ENCODE measurements around the gene BTBD2. TPM values are rescaled to one million over a fixed set of nuclear protein-coding genes. Genes with fewer than 3 reads are reported as not detected.

The BTBD2 gene
- total and polyA plus RNA-seq, 2 of the 8 experiments (the other 6 are each of a cell fraction or from before 2014, with no cell fraction given): 91.7 to 92.3 TPM

GRCh38 chr19:2043961-2044708 lies 28.6 kb upstream of the BTBD2 start:
- Histone ChIP-seq H3K36me3 (ENCODE audit: control insufficient read depth in 2 of 4, insufficient read depth in 4 of 4, low read length in 3 of 4) (peaks cover 7 to 39% (median 27%) of the 10 kb centered on the region in 4 experiments), H3K9me3 (ENCODE audit: insufficient read depth in 2 of 2, low read depth in 1 of 2, low read length in 1 of 2) (no peaks in the 10 kb centered on the region), H3K79me2 (ENCODE audit: control insufficient read depth in 1 of 2, insufficient read depth in 2 of 2, low read length in 2 of 2) (peaks cover 0 to 17% of the 10 kb centered on the region in 2 experiments; a peak in 2 of 4 replicates)

More at GRCh38 chr19:2043961-2044708, 28.6 kb upstream of the BTBD2 start:
- no peak for FAIRE-seq
- no peak overlapping the region for H3K4me2 ChIP-seq (ENCODE audit: insufficient read depth in 1 of 2, low read depth in 2 of 2, low read length in 2 of 2)
- H3K4me1 ChIP-seq (replicated peaks in 1 of 4; ENCODE audit: control insufficient read depth in 3 of 4, insufficient read depth in 4 of 4, low read length in 3 of 4): peaks cover 0 to 19% (median 14%) of the 10 kb centered on the region in 4 experiments; a peak in 5 of 7 replicates
- H4K5ac ChIP-seq (ENCODE audit: insufficient read length, low read depth, low read length): no peak overlapping the region
- no peak overlapping the region for H2BK120ac ChIP-seq (replicated peaks; ENCODE audit: low read depth, low read length)
- H2BK12ac ChIP-seq (ENCODE audit: low read depth, low read length): no peak overlapping the region
- ChIA-PET POLR2A (ENCODE audit: partially characterized antibody) (interaction anchor here (0.7 to 27.5 kb wide), 4 partner anchors 7 to 99 kb away, joined by 3 to 524 read pairs (median 264); partner anchors contain the start of gene MKNK2), CTCF (ENCODE audit: partially characterized antibody) (interaction anchor here (0.7 to 2.7 kb wide), 7 partner anchors 9 to 205 kb away, joined by 3 to 13 read pairs (median 5); no protein-coding TSS in a partner anchor)
- no peak overlapping the region for H2AK5ac ChIP-seq (ENCODE audit: low read depth, low read length)
- H3K14ac ChIP-seq (ENCODE audit: insufficient read length): no peak overlapping the region
- peaks cover 16 to 49% of the 10 kb centered on the region in 2 experiments for H4K20me1 ChIP-seq (replicated peaks in 1 of 2; ENCODE audit: control insufficient read depth in 1 of 2, insufficient read depth in 2 of 2, low read length in 2 of 2)
- H3K4ac ChIP-seq (replicated peaks; ENCODE audit: insufficient read length, low read depth, low read length): no peak overlapping the region
- H4K91ac ChIP-seq (replicated peaks; ENCODE audit: insufficient read length, low read length): no peak overlapping the region
- H3K23ac ChIP-seq (ENCODE audit: insufficient read length): no peak overlapping the region
- no peak overlapping the region for H2AFZ ChIP-seq (ENCODE audit: low read length)
- H3K27ac ChIP-seq (ENCODE audit: low read depth, low read length): no peak overlapping the region
- H3K4me3 ChIP-seq (ENCODE audit: extremely low read depth in 1 of 4, insufficient read depth in 2 of 4, low read depth in 3 of 4, low read length in 4 of 4): no peak overlapping the region
- H3K27me3 ChIP-seq (replicated peaks in 1 of 4; ENCODE audit: control insufficient read depth in 3 of 4, extremely low read depth in 1 of 4, insufficient read depth in 3 of 4, low read length in 3 of 4): no peaks in the 10 kb centered on the region
- DNase-seq (ENCODE audit: low read depth in 1 of 2, low spot score in 2 of 2): peak in 1 of 2 experiments; percentile 50
- H3K79me1 ChIP-seq (ENCODE audit: low read depth, low read length): peaks cover 16% of the 10 kb centered on the region
- no peak overlapping the region for H2BK15ac ChIP-seq (ENCODE audit: low read length)
- H3K23me2 ChIP-seq (ENCODE audit: low read depth, low read length): no peaks in the 10 kb centered on the region
- H4K8ac ChIP-seq (ENCODE audit: extremely low read depth, insufficient read depth, low read length): peak overlapping the region; percentile 79
- WGBS, 2 experiments (ENCODE audit: extremely low coverage in 1 of 2, insufficient coverage in 1 of 2, insufficient read length in 1 of 2, insufficient replicate concordance in 2 of 2, low coverage in 1 of 2, low lambda C conversion rate in 2 of 2, missing lambda C conversion rate in 1 of 2): 90% methylated on average over 10 of the region's 11 CpGs; no CpG with 5 or more reads in 1 of the 2 experiments
- no peak overlapping the region for H3K9ac ChIP-seq (replicated peaks in 1 of 4; ENCODE audit: extremely low read depth in 1 of 4, low read depth in 3 of 4, low read length in 3 of 4)
- TF ChIP-seq SP2 (IDR thresholded peaks at IDR 0.05; ENCODE audit: low read length): no peak
- no peak for TF ChIP-seq NANOG (IDR thresholded peaks at IDR 0.05; ENCODE audit: insufficient read depth, low read depth, low read length, poor library complexity, severe bottlenecking)
- peak; percentile 6 to 19; a peak in 1 of 4 replicates for TF ChIP-seq RAD21 (IDR thresholded peaks at IDR 0.05 in 1 of 2, conservative IDR thresholded peaks at IDR 0.05 in 1 of 2; ENCODE audit: low read depth in 2 of 2, low read length in 2 of 2)
- peak in 1 of 3 experiments; percentile 7; a peak in 2 of 4 replicates for TF ChIP-seq CTCF (IDR thresholded peaks at IDR 0.05; ENCODE audit: control extremely low read depth in 1 of 3, insufficient read depth in 1 of 3, low read depth in 1 of 3, low read length in 3 of 3)
- H3K18ac ChIP-seq (ENCODE audit: extremely low read depth, low read length): no peak overlapping the region
- no peak overlapping the region for H3K56ac ChIP-seq (replicated peaks; ENCODE audit: insufficient read length, low read depth, low read length)
- H2BK20ac ChIP-seq (ENCODE audit: low read length): no peak overlapping the region
- H2BK5ac ChIP-seq (ENCODE audit: low read depth, low read length): peak overlapping the region; percentile 52; the same call in 1 of the 2 replicates
